ENCODE results near the gene FEM1C.

DNA sequence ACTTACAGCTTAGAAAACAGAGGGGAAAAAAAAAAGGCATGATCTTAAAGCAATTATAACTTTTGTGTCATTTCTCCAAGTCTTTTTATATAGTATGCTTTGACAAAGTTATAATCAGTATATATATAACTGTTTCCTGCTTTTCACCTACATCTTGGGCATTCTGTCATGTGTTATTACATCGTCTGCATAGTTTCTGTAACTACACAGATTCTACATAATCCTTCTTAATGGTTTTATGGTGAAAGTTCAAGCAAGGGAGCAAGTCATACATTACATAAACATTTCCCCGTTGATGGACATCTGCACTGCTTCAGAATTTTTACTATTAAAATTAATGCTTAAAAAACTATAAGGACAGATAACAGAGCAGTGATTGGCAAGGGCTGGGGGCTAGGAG is 12.1 kb downstream of the FEM1C start:
- TF ChIP-seq, protein P1, sequence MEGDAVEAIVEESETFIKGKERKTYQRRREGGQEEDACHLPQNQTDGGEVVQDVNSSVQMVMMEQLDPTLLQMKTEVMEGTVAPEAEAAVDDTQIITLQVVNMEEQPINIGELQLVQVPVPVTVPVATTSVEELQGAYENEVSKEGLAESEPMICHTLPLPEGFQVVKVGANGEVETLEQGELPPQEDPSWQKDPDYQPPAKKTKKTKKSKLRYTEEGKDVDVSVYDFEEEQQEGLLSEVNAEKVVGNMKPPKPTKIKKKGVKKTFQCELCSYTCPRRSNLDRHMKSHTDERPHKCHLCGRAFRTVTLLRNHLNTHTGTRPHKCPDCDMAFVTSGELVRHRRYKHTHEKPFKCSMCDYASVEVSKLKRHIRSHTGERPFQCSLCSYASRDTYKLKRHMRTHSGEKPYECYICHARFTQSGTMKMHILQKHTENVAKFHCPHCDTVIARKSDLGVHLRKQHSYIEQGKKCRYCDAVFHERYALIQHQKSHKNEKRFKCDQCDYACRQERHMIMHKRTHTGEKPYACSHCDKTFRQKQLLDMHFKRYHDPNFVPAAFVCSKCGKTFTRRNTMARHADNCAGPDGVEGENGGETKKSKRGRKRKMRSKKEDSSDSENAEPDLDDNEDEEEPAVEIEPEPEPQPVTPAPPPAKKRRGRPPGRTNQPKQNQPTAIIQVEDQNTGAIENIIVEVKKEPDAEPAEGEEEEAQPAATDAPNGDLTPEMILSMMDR (IDR thresholded peaks at IDR 0.05) = no peak
- TF ChIP-seq POLR2A (IDR thresholded peaks at IDR 0.05) = no peak
